HepG2 (cell line): ENCODE data around the gene HEATR1.

Experiments used
- CBX5 ChIP-seq: sonication (generic); formaldehyde crosslinking; IDR thresholded peaks from 2 replicates; pipeline ENCODE4 v1.4.0; 2020; ENCODE audit warnings: missing genetic modification reagents, borderline replicate concordance
- DNMT1 ChIP-seq: sonication (generic); formaldehyde crosslinking; IDR thresholded peaks from 2 replicates; pipeline ENCODE4 v1.5.1; 2020; ENCODE audit warnings: mild to moderate bottlenecking, missing genetic modification reagents
- FOXP1 ChIP-seq, 2 experiments: fragments of 450-650 bp in 1 of 2; IDR thresholded peaks; 2 replicates each; pipeline ENCODE4 v1.6.1; 2017 to 2018; ENCODE audit warnings: antibody characterized with exemption in 1 of 2
- JUN ChIP-seq: sonication (generic); formaldehyde crosslinking; IDR thresholded peaks from 2 replicates; pipeline ENCODE4 v1.4.0; 2020; ENCODE audit warnings: mild to moderate bottlenecking, missing genetic modification reagents
- ZNF124 ChIP-seq: sonication (generic); formaldehyde crosslinking; IDR thresholded peaks from 2 replicates; pipeline ENCODE4 v1.4.0; 2020; ENCODE audit warnings: missing genetic modification reagents
- ZNF274 ChIP-seq: sonication (generic); formaldehyde crosslinking; IDR thresholded peaks from 2 replicates; pipeline ENCODE4 v1.5.1; 2020; ENCODE audit warnings: mild to moderate bottlenecking, missing genetic modification reagents
- TF ChIP-seq, protein P1 (sequence below): sonication (generic); formaldehyde crosslinking; IDR thresholded peaks from 2 replicates; pipeline ENCODE4; 2020; ENCODE audit warnings: missing genetic modification reagents, mild to moderate bottlenecking, borderline replicate concordance
- TF ChIP-seq, protein P2 (sequence below): sonication (generic); formaldehyde crosslinking; IDR thresholded peaks from 2 replicates; pipeline ENCODE4 v1.4.0; 2020; ENCODE audit warnings: missing genetic modification reagents, borderline replicate concordance

DNA sequence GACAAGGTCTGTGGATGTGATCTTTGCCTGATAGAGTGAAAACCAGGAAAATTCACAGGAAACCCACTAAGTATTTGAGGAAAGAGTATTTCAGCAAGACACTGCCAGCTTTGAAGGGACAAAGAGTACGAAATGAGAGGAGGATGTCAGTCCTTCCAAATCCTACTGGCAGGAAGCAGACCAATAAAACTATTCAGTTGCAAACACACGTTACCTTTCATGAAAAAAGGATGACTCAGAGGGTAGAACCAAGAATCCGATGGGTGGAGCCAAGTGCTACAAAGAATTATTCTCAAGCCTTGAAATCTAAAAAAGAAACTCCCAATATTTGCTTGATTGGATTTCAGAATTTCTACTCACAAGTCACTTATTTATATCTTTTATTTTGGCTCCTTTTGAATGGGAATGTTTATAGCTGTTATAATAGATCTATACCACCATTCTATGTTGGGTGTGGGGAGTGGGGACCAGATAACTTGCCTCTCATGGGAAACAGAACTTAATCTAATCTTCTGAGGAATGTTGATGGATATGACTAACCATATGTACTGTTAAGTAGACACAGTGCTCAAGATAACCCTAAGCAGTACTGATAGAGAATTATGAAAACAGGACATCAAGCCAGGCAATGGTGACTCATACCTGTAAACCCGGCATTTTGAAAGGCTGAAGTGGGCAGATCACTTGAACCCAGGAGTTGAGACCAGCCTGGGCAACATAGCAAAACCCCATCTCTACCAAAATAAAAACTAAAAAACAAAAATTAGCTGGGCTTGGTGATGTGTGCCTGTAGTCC lies 19.3 kb upstream of the HEATR1 start:
- TF ChIP-seq ZNF274, result no peak
- TF ChIP-seq DNMT1 (CRISPR knock-in tag), result no peak
- TF ChIP-seq ZNF124 (CRISPR knock-in tag), result no peak
- TF ChIP-seq, protein P1, sequence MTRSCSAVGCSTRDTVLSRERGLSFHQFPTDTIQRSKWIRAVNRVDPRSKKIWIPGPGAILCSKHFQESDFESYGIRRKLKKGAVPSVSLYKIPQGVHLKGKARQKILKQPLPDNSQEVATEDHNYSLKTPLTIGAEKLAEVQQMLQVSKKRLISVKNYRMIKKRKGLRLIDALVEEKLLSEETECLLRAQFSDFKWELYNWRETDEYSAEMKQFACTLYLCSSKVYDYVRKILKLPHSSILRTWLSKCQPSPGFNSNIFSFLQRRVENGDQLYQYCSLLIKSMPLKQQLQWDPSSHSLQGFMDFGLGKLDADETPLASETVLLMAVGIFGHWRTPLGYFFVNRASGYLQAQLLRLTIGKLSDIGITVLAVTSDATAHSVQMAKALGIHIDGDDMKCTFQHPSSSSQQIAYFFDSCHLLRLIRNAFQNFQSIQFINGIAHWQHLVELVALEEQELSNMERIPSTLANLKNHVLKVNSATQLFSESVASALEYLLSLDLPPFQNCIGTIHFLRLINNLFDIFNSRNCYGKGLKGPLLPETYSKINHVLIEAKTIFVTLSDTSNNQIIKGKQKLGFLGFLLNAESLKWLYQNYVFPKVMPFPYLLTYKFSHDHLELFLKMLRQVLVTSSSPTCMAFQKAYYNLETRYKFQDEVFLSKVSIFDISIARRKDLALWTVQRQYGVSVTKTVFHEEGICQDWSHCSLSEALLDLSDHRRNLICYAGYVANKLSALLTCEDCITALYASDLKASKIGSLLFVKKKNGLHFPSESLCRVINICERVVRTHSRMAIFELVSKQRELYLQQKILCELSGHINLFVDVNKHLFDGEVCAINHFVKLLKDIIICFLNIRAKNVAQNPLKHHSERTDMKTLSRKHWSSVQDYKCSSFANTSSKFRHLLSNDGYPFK (CRISPR knock-in tag), result no peak
- TF ChIP-seq CBX5 (CRISPR knock-in tag), result no peak
- no peak for TF ChIP-seq FOXP1 (IDR thresholded peaks at IDR 0.05)
- TF ChIP-seq FOXP1 (CRISPR knock-in tag; IDR thresholded peaks at IDR 0.05), result no peak
- TF ChIP-seq JUN (CRISPR knock-in tag), result no peak
- TF ChIP-seq, protein P2, sequence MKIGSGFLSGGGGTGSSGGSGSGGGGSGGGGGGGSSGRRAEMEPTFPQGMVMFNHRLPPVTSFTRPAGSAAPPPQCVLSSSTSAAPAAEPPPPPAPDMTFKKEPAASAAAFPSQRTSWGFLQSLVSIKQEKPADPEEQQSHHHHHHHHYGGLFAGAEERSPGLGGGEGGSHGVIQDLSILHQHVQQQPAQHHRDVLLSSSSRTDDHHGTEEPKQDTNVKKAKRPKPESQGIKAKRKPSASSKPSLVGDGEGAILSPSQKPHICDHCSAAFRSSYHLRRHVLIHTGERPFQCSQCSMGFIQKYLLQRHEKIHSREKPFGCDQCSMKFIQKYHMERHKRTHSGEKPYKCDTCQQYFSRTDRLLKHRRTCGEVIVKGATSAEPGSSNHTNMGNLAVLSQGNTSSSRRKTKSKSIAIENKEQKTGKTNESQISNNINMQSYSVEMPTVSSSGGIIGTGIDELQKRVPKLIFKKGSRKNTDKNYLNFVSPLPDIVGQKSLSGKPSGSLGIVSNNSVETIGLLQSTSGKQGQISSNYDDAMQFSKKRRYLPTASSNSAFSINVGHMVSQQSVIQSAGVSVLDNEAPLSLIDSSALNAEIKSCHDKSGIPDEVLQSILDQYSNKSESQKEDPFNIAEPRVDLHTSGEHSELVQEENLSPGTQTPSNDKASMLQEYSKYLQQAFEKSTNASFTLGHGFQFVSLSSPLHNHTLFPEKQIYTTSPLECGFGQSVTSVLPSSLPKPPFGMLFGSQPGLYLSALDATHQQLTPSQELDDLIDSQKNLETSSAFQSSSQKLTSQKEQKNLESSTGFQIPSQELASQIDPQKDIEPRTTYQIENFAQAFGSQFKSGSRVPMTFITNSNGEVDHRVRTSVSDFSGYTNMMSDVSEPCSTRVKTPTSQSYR (CRISPR knock-in tag), result no peak
